Keratinocyte (primary cell): ENCODE data around the gene EBF4. TPM values are rescaled to one million over a fixed set of nuclear protein-coding genes. Genes with fewer than 3 reads are reported as not detected.

Source experiments
- DNase-seq: peaks from one replicate; pipeline ENCODE4 v3.0.0-alpha.2; 2011; ENCODE audit warnings: low read depth, missing footprints, low spot score
- FAIRE-seq: peaks from 2 replicates; lab custom pipeline; 2011; peaks lifted over from hg19 to GRCh38; lab: Jason Lieb, UNC
- H2AFZ ChIP-seq: 2 replicates; pipeline ENCODE4 v1.6.0; 2012; ENCODE audit warnings: low read length, control low read depth, inconsistent platforms; ENCODE audit not compliant: control insufficient read depth
- H3K27ac ChIP-seq: 2 replicates; pipeline ENCODE4 v1.5.1; 2011; ENCODE audit warnings: low read length; ENCODE audit not compliant: control insufficient read depth, insufficient read depth
- H3K27me3 ChIP-seq: 3 replicates; pipeline ENCODE4 v1.6.0; 2011; ENCODE audit warnings: low read length; ENCODE audit not compliant: control insufficient read depth, insufficient read depth; ENCODE audit errors: extremely low read depth
- H3K36me3 ChIP-seq, 2 experiments: 2 replicates in 1 of 2; 3 replicates in 1 of 2; pipeline ENCODE4 v1.5.1; 2011; ENCODE audit warnings: low read length in 2 of 2, mild to moderate bottlenecking in 1 of 2; ENCODE audit not compliant: control insufficient read depth in 2 of 2, insufficient read depth in 2 of 2; ENCODE audit errors: extremely low read depth in 1 of 2
- H3K4me1 ChIP-seq: 3 replicates; pipeline ENCODE4 v1.5.1; 2011; ENCODE audit warnings: low read length; ENCODE audit not compliant: control insufficient read depth, insufficient read depth; ENCODE audit errors: extremely low read depth
- H3K4me2 ChIP-seq: 3 replicates; pipeline ENCODE4 v1.6.0; 2011; ENCODE audit warnings: low read depth, low read length; ENCODE audit not compliant: control insufficient read depth, insufficient read depth; ENCODE audit errors: extremely low read depth
- H3K4me3 ChIP-seq, 3 experiments: fragments of 200-600 bp in 1 of 3; sonication (generic) in 1 of 3; 2 replicates in 2 of 3; 3 replicates in 1 of 3; pipeline ENCODE4 v1.5.1; 2011 to 2016; ENCODE audit warnings: low read length in 3 of 3, mild to moderate bottlenecking in 3 of 3, control low read depth in 2 of 3, inconsistent platforms in 1 of 3, low read depth in 1 of 3, mixed read lengths in 1 of 3, mixed run types in 1 of 3, moderate library complexity in 1 of 3; ENCODE audit not compliant: control insufficient read depth in 2 of 3, insufficient read depth in 2 of 3; ENCODE audit errors: extremely low read depth in 1 of 3
- H3K79me2 ChIP-seq: 2 replicates; pipeline ENCODE4 v1.6.0; 2012; ENCODE audit warnings: low read length; ENCODE audit not compliant: control insufficient read depth, insufficient read depth
- H3K9ac ChIP-seq: 3 replicates; pipeline ENCODE4 v1.6.0; 2011; ENCODE audit warnings: low read length; ENCODE audit not compliant: control insufficient read depth, insufficient read depth; ENCODE audit errors: extremely low read depth
- H3K9me1 ChIP-seq: 3 replicates; pipeline ENCODE4 v1.6.0; 2011; ENCODE audit warnings: low read length; ENCODE audit not compliant: control insufficient read depth, insufficient read depth; ENCODE audit errors: extremely low read depth
- H3K9me3 ChIP-seq: 2 replicates; pipeline ENCODE4 v1.5.1; 2012; ENCODE audit warnings: low read depth, low read length; ENCODE audit not compliant: control insufficient read depth
- H4K20me1 ChIP-seq: 3 replicates; pipeline ENCODE4 v1.6.0; 2011; ENCODE audit warnings: low read length; ENCODE audit not compliant: control insufficient read depth, insufficient read depth; ENCODE audit errors: extremely low read depth
- EZH2 ChIP-seq: IDR thresholded peaks from one replicate; pipeline ENCODE4 v1.6.1; 2012; ENCODE audit warnings: inconsistent platforms, mild to moderate bottlenecking, low read length, moderate library complexity
- dilution Hi-C: fragments of 300-500 bp; cut with MboI; formaldehyde crosslinking; loops from one replicate; pipeline ENCODE4 v1.7.0; 2020; ENCODE audit warnings: low sequenced_read_pairs; ENCODE audit not compliant: extremely low pct_ligation_motif_present
- polyA plus RNA-seq, 5 experiments: library from polyadenylated mRNA; depleted of rRNA in 3 of 5; stranded (reverse) in 3 of 5; stranded (forward) in 1 of 5; unstranded in 1 of 5; fragments of >200 nt; gene quantifications; 1 replicate in 1 of 5; 2 replicates in 3 of 5; 3 replicates in 1 of 5; pipeline versions ENCODE4 v1.2.1 to v1.2.3, GENCODE V29; 2011 to 2012; ENCODE audit warnings: missing spikeins in 2 of 5, low read depth in 1 of 5, low replicate concordance in 1 of 5
- TF ChIP-seq, protein P1 (sequence below), 3 experiments: IDR thresholded peaks in 1 of 3; conservative IDR thresholded peaks in 1 of 3; optimal IDR thresholded peaks in 1 of 3; 2 replicates in 2 of 3; 3 replicates in 1 of 3; pipeline versions ENCODE3 to v1.5.1; 2011; ENCODE audit warnings: low read length in 3 of 3, mild to moderate bottlenecking in 3 of 3, moderate library complexity in 2 of 3, control low read depth in 1 of 3, inconsistent platforms in 1 of 3; ENCODE audit not compliant: insufficient read depth in 2 of 3; ENCODE audit errors: extremely low read depth in 1 of 3

Gene EBF4
- polyA plus RNA-seq, 1 donor (not counting 4 experiments of a cell fraction or from before 2014, with no cell fraction given), result not detected

DNA sequence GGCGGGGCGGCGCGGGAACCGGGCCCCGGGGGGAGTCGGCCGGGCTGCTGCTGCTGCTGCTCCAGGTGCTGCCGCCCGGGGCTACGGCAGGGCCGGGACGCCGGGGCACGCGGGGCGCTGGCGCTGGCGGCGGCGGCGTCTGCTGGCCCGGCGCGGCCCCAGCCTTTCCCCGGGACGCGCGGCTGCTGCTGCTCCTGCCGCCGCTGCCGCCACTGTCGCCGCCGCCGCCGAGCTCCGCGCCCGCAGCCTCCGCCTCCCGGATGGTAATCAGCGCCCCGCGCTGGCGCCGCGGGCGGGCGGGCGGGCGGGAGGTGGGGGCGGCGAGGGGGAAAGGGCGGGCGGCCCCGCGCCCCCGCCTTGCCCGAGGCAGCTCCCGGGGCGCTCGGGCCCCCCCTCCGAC is 306 bp downstream of the EBF4 start:
- FAIRE-seq (no peak), DNase-seq (no peak)
- TF ChIP-seq, protein P1, sequence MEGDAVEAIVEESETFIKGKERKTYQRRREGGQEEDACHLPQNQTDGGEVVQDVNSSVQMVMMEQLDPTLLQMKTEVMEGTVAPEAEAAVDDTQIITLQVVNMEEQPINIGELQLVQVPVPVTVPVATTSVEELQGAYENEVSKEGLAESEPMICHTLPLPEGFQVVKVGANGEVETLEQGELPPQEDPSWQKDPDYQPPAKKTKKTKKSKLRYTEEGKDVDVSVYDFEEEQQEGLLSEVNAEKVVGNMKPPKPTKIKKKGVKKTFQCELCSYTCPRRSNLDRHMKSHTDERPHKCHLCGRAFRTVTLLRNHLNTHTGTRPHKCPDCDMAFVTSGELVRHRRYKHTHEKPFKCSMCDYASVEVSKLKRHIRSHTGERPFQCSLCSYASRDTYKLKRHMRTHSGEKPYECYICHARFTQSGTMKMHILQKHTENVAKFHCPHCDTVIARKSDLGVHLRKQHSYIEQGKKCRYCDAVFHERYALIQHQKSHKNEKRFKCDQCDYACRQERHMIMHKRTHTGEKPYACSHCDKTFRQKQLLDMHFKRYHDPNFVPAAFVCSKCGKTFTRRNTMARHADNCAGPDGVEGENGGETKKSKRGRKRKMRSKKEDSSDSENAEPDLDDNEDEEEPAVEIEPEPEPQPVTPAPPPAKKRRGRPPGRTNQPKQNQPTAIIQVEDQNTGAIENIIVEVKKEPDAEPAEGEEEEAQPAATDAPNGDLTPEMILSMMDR (optimal IDR thresholded peaks at IDR 0.05 in 1 of 3, IDR thresholded peaks at IDR 0.05 in 1 of 3, conservative IDR thresholded peaks at IDR 0.05 in 1 of 3; ENCODE audit: extremely low read depth in 1 of 3, insufficient read depth in 2 of 3, low read length in 3 of 3), result no peak
- no peak for TF ChIP-seq EZH2
- Histone ChIP-seq H4K20me1 (no peaks in the 10 kb centered on the region), H3K36me3 (no peaks in the 10 kb centered on the region), H3K4me3 (no peak overlapping the region), H3K9me3 (no peaks in the 10 kb centered on the region), H3K27me3 (peaks cover 68% of the 10 kb centered on the region), H3K4me2 (no peak overlapping the region), H2AFZ (no peak overlapping the region), H3K79me2 (no peaks in the 10 kb centered on the region), H3K9me1 (no peaks in the 10 kb centered on the region), H3K4me1 (no peaks in the 10 kb centered on the region), H3K27ac (no peak overlapping the region), H3K9ac (no peak overlapping the region)
- dilution Hi-C loops, result no loop called here

DNA sequence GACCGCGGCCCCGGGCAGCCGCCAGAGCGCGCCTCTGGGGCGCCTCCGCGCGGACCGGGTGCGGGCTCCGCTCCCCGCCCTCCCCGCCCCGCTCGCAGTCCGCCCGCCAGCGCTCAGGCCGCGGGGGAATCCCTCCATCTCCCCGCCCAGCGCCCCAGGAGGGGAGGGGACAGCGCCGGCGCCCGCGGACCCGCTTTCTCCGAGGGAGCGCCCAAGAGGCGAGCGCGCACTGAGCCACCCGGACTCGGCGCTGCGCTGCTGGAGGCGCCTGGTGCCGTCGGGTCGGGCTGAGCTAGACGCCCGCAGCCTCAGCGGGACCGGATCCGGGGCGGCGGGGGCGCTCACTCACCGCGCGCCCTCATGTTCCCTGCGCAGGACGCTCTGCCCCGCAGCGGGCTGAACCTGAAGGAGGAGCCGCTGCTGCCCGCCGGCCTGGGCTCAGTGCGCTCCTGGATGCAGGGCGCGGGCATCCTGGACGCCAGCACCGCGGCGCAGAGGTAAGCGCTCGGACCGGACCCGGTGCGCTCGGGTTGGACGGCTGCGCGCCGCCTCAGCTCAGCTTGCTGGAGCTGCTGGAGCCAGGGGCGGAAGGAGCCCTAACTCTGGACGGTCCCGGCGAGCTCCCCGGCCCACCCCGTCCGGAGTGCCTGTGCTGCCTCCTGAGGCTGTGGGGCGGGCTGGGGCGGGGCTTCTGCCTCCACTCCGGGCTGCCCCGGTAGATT is 867 bp downstream of the EBF4 start:
- peaks cover 70% of the 10 kb centered on the region for H3K27me3 ChIP-seq
- H3K9me3 ChIP-seq, result no peaks in the 10 kb centered on the region
- H3K4me1 ChIP-seq, result no peaks in the 10 kb centered on the region

More for the DNA sequence above, 867 bp downstream of the EBF4 start:
- FAIRE-seq (no peak), DNase-seq (no peak)
- H3K9me1 ChIP-seq, result no peaks in the 10 kb centered on the region
- no peaks in the 10 kb centered on the region for H4K20me1 ChIP-seq
- no peaks in the 10 kb centered on the region for H3K36me3 ChIP-seq
- H3K79me2 ChIP-seq, result no peaks in the 10 kb centered on the region
- no peak overlapping the region for H3K27ac ChIP-seq
- no peak overlapping the region for H3K4me3 ChIP-seq
- H2AFZ ChIP-seq, result no peak overlapping the region
- peak; percentile 97 for TF ChIP-seq EZH2
- TF ChIP-seq, protein P1 (optimal IDR thresholded peaks at IDR 0.05 in 1 of 3, IDR thresholded peaks at IDR 0.05 in 1 of 3, conservative IDR thresholded peaks at IDR 0.05 in 1 of 3; ENCODE audit: extremely low read depth in 1 of 3, insufficient read depth in 2 of 3, low read length in 3 of 3), result no peak
- dilution Hi-C loops, result no loop called here
- no peak overlapping the region for H3K4me2 ChIP-seq
- no peak overlapping the region for H3K9ac ChIP-seq
